ENCODE data around the gene ZNF423. TPM values are rescaled to one million over a fixed set of nuclear protein-coding genes. Genes with fewer than 3 reads are reported as not detected.

ZNF423 gene
- total and polyA plus RNA-seq, 4 donors: 1.1 to 14.8 (median 3.3) TPM

DNA sequence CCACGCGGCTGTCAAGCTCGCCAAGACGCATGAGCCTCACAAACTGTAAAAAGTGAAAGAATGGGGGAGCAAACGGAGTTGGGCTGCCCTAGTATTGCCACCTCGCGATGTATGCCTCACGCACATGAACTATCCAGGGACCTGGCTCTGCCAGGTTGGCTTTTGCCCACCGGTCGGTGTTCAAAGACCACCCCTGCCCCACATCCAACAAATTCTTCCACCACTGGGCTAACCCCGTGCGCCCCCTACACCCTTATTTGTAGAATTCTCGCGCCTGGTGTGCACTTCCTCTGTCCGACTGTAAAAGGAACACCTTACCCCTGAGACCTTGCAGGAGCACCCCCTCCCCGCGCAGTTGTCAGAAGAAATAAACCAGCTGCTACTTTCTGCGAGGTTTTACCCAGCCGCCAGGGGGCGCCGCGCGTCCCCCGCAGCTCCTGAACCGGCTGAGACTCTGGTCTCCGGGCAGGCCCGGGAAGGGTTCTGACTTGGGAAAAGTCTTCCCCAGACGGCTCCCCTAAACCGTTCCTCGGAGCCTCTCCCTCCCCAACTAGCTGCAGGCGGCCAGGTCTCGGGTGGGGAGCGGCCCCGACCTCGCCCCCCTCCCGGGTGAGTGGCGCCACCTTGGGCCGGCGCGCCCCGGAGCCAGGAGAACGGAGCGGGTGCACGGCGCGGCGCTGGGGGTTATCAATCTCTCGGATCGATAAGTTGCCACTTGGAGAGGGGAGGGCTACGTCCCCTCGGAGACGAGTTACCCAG, 1.7 kb upstream of the ZNF423 start:
- Histone ChIP-seq H3K4me3 (peak overlapping the region; percentile 52), H3K27me3 (ENCODE audit: control insufficient read depth in 3 of 3, insufficient read depth in 3 of 3, low read length in 2 of 3) (no peaks in the 10 kb centered on the region), H3K36me3 (ENCODE audit: control insufficient read depth in 4 of 4, insufficient read depth in 4 of 4, low read length in 4 of 4) (no peaks in the 10 kb centered on the region), H3K27ac (ENCODE audit: low read depth in 1 of 2, low read length in 1 of 2) (peak overlapping the region; percentile 68 to 76), H3K9me3 (ENCODE audit: control insufficient read depth in 4 of 4, insufficient read depth in 3 of 4, low read length in 3 of 4) (no peaks in the 10 kb centered on the region), H3K9ac (ENCODE audit: insufficient read depth in 1 of 2, low read length in 2 of 2) (peak overlapping the region in 1 of 2 donors; percentile 38), H3K4me1 (ENCODE audit: control insufficient read depth in 5 of 5, insufficient read depth in 5 of 5, low read length in 5 of 5) (peaks cover 0 to 42% (median 13%) of the 10 kb centered on the region in 5 donors)
- 0 to 1% methylated on average over 43 to 52 of the region's 52 CpGs for WGBS, 2 donors
- TF ChIP-seq, protein P1, sequence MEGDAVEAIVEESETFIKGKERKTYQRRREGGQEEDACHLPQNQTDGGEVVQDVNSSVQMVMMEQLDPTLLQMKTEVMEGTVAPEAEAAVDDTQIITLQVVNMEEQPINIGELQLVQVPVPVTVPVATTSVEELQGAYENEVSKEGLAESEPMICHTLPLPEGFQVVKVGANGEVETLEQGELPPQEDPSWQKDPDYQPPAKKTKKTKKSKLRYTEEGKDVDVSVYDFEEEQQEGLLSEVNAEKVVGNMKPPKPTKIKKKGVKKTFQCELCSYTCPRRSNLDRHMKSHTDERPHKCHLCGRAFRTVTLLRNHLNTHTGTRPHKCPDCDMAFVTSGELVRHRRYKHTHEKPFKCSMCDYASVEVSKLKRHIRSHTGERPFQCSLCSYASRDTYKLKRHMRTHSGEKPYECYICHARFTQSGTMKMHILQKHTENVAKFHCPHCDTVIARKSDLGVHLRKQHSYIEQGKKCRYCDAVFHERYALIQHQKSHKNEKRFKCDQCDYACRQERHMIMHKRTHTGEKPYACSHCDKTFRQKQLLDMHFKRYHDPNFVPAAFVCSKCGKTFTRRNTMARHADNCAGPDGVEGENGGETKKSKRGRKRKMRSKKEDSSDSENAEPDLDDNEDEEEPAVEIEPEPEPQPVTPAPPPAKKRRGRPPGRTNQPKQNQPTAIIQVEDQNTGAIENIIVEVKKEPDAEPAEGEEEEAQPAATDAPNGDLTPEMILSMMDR (IDR thresholded peaks at IDR 0.05; ENCODE audit: control extremely low read depth, extremely low read depth): peak; percentile 22
- ATAC-seq (ENCODE audit: insufficient read depth, low FRiP score): no peak
- peak; percentile 76 to 83 (median 78) for DNase-seq

DNA sequence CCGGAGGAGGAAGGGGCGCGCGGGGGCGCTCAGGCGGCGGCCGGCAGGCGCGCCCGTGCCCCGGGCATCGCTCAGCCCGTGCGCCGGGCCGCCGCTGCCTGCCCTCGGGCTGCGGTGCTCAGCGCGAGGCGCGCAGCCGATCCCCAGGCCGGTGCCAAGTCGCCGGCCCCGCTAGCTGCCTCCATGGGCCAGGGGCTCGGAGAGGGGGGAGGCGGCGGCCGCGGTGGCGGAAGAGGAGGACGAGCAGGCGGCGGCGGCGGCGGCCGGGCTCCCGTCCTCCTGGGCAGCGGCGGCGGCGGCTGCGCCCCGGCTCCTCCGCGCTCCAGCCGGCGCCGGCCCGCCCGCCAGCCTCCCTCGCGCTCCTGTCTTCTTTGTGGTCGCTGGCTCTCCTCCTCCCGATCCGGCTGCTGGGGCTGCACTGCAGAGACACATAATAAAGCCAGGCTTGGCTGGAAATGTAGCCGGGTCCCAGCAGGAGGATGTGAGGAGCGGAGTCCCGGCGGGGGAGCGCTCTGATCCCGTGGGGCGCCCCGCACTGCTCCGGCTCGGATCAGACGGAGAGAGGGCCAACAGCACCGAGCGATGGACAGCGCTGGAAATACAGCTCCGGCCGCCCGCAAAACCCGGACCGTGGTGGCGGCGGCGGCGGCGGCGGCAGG, 889 bp upstream of the ZNF423 start:
- DNase-seq (peak; percentile 91 to 93 (median 92)), ATAC-seq (ENCODE audit: insufficient read depth, low FRiP score) (peak; percentile 29)
- Histone ChIP-seq H3K9ac (ENCODE audit: insufficient read depth in 1 of 2, low read length in 2 of 2) (no peak overlapping the region), H3K4me3 (peak overlapping the region; percentile 52), H3K4me1 (ENCODE audit: control insufficient read depth in 5 of 5, insufficient read depth in 5 of 5, low read length in 5 of 5) (peaks cover 0 to 42% (median 16%) of the 10 kb centered on the region in 5 donors), H3K27me3 (ENCODE audit: control insufficient read depth in 3 of 3, insufficient read depth in 3 of 3, low read length in 2 of 3) (no peaks in the 10 kb centered on the region), H3K36me3 (ENCODE audit: control insufficient read depth in 4 of 4, insufficient read depth in 4 of 4, low read length in 4 of 4) (no peaks in the 10 kb centered on the region), H3K9me3 (ENCODE audit: control insufficient read depth in 4 of 4, insufficient read depth in 3 of 4, low read length in 3 of 4) (no peaks in the 10 kb centered on the region), H3K27ac (ENCODE audit: low read depth in 1 of 2, low read length in 1 of 2) (peak overlapping the region; percentile 55 to 75)
- TF ChIP-seq, protein P1 (IDR thresholded peaks at IDR 0.05; ENCODE audit: control extremely low read depth, extremely low read depth): peak; percentile 14
- WGBS, 2 donors: 0% methylated on average over 33 to 86 of the region's 86 CpGs

DNA sequence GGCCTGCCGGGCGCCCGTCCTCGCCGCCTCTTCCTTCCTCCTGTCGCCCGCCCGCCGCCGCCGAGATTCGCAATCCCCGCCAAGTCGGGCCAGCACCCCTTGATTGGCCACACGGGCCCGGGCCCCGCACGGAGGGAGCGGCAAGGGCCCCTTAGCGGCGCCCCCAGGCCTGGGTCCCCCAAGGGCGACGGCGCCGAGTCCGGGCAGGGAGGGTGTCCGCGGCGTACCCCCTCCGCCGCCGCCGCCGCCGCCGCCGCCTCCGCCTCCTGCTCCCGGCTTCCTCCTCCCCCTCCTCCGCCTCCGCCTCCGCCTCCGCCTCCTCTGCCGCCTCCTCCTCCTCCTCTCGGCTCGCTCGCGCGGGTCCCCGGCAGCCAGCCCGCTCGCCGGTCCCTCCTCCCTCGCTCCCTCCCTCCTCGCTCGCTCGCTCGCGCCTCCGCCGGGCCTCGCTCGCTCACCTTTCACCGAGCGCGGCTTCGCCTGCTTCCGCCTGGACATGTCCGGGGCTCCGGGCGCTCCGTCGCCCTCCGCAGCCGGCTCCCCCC, 561 bp downstream of the ZNF423 start:
- Histone ChIP-seq H3K9me3 (ENCODE audit: control insufficient read depth in 4 of 4, insufficient read depth in 3 of 4, low read length in 3 of 4) (no peaks in the 10 kb centered on the region), H3K36me3 (ENCODE audit: control insufficient read depth in 4 of 4, insufficient read depth in 4 of 4, low read length in 4 of 4) (no peaks in the 10 kb centered on the region), H3K27ac (ENCODE audit: low read depth in 1 of 2, low read length in 1 of 2) (peak overlapping the region; percentile 80 to 95), H3K27me3 (ENCODE audit: control insufficient read depth in 3 of 3, insufficient read depth in 3 of 3, low read length in 2 of 3) (no peaks in the 10 kb centered on the region), H3K9ac (ENCODE audit: insufficient read depth in 1 of 2, low read length in 2 of 2) (no peak overlapping the region), H3K4me1 (ENCODE audit: control insufficient read depth in 5 of 5, insufficient read depth in 5 of 5, low read length in 5 of 5) (peaks cover 0 to 57% (median 30%) of the 10 kb centered on the region in 5 donors), H3K4me3 (peak overlapping the region; percentile 67)
- TF ChIP-seq, protein P1 (IDR thresholded peaks at IDR 0.05; ENCODE audit: control extremely low read depth, extremely low read depth): no peak
- ATAC-seq (ENCODE audit: insufficient read depth, low FRiP score) (peak; percentile 68), DNase-seq (peak; percentile 94 to 96 (median 94))
- WGBS, 2 donors: 0 to 1% methylated on average over 23 to 75 of the region's 75 CpGs

Data from lung (tissue), 12 donors.